ENCODE measurements around the gene CSMD2. TPM values are rescaled to one million over a fixed set of nuclear protein-coding genes. Genes with fewer than 3 reads are reported as not detected.

CSMD2 gene
- total RNA-seq, 2 donors from 2014 or later: 0.62 to 2.8 TPM

- H3K4me3 Mint-ChIP-seq: no peak overlapping the region
- no peak overlapping the region for H3K27ac ChIP-seq (ENCODE audit: low read depth, low read length)
Observed at GRCh38 chr1:33718186-33718585, 446.8 kb downstream of the CSMD2 start.

DNA sequence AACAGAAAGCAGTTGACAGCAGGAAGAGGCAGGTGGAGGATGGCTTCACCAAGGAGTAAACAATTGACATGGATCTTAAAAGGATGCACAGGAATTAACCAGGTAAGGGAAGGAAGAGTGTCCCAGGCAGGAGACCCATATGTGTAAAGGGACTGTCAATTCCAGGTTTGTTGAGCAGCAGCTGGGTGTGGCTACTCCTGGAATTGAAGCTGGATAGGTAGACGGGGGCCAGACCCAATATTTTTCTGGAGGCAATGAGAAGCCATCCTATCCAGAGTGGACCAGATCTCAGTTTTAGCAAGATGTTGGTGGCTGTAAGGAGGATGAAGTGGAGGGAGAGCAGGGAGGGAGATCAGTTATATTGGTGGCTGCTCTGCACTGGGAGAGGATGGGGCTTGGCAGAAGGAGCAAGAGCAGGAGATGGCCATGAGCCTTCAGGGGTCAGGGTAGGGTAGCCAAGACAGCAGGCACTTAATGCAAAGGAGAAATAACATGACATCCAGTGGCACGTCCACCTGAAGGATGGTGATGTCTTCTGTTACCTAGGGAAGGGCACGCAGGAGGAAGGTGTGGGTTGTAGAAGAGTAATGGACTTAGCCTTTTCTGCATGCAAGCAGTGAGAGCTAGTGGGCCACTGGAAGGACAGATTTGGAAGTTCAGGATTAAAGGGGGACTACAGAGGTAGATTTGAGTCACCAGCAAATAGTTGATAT, 447.9 kb downstream of the CSMD2 start:
- no peaks in the 10 kb centered on the region for H3K4me1 Mint-ChIP-seq
- H3K27ac Mint-ChIP-seq: no peak overlapping the region
- 87 to 96% methylated on average over 3 of the region's 3 CpGs for WGBS, 2 experiments (ENCODE audit: insufficient coverage in 1 of 2, insufficient read length in 1 of 2)
- H3K36me3 Mint-ChIP-seq (ENCODE audit: low read depth): no peaks in the 10 kb centered on the region
- peak; percentile 13 for DNase-seq
- Histone ChIP-seq H3K9me3 (ENCODE audit: control insufficient read depth, low read length) (no peaks in the 10 kb centered on the region), H3K4me3 (ENCODE audit: low read length) (no peak overlapping the region), H3K9ac (ENCODE audit: extremely low read depth, low read length, poor library complexity, severe bottlenecking) (no peak overlapping the region), H3K4me1 (ENCODE audit: control insufficient read depth, insufficient read depth, low read length) (no peaks in the 10 kb centered on the region), H3K36me3 (ENCODE audit: control insufficient read depth, insufficient read depth, low read length) (no peaks in the 10 kb centered on the region), H3K27ac (ENCODE audit: low read depth, low read length) (no peak overlapping the region), H3K27me3 (ENCODE audit: control insufficient read depth, insufficient read depth, low read length, poor library complexity, severe bottlenecking) (no peaks in the 10 kb centered on the region)
- peaks cover 3% of the 10 kb centered on the region for H3K27me3 Mint-ChIP-seq (ENCODE audit: insufficient read depth)
- no peak overlapping the region for H3K4me3 Mint-ChIP-seq
- no peak for TF ChIP-seq CTCF (conservative IDR thresholded peaks at IDR 0.05)
- H3K9me3 Mint-ChIP-seq: no peaks in the 10 kb centered on the region

More at GRCh38 chr1:33718186-33718585, 446.8 kb downstream of the CSMD2 start:
- no peak overlapping the region for H3K4me3 ChIP-seq (ENCODE audit: low read length)
- H3K36me3 ChIP-seq (ENCODE audit: control insufficient read depth, insufficient read depth, low read length): no peaks in the 10 kb centered on the region
- no peaks in the 10 kb centered on the region for H3K27me3 ChIP-seq (ENCODE audit: control insufficient read depth, insufficient read depth, low read length, poor library complexity, severe bottlenecking)
- WGBS, 2 experiments (ENCODE audit: insufficient coverage in 1 of 2, insufficient read length in 1 of 2): 96 to 100% methylated on average over 1 to 3 of the region's 3 CpGs
- peak; percentile 10 for DNase-seq
- Mint-ChIP-seq H3K36me3 (ENCODE audit: low read depth) (no peaks in the 10 kb centered on the region), H3K4me1 (no peaks in the 10 kb centered on the region), H3K9me3 (no peaks in the 10 kb centered on the region), H3K27ac (no peak overlapping the region), H3K27me3 (ENCODE audit: insufficient read depth) (peaks cover 3% of the 10 kb centered on the region)
- no peak for TF ChIP-seq CTCF (conservative IDR thresholded peaks at IDR 0.05)
- no peaks in the 10 kb centered on the region for H3K9me3 ChIP-seq (ENCODE audit: control insufficient read depth, low read length)
- H3K4me1 ChIP-seq (ENCODE audit: control insufficient read depth, insufficient read depth, low read length): no peaks in the 10 kb centered on the region
- H3K9ac ChIP-seq (ENCODE audit: extremely low read depth, low read length, poor library complexity, severe bottlenecking): no peak overlapping the region

- WGBS, 2 experiments (ENCODE audit: insufficient coverage in 1 of 2, insufficient read length in 1 of 2): 96% methylated on average over 4 to 7 of the region's 7 CpGs
- no peaks in the 10 kb centered on the region for H3K36me3 Mint-ChIP-seq (ENCODE audit: low read depth)
- H3K4me1 ChIP-seq (ENCODE audit: control insufficient read depth, insufficient read depth, low read length): no peaks in the 10 kb centered on the region
- H3K4me1 Mint-ChIP-seq: no peaks in the 10 kb centered on the region
- no peaks in the 10 kb centered on the region for H3K27me3 ChIP-seq (ENCODE audit: control insufficient read depth, insufficient read depth, low read length, poor library complexity, severe bottlenecking)
- no peak overlapping the region for H3K4me3 Mint-ChIP-seq
- no peak for TF ChIP-seq CTCF (conservative IDR thresholded peaks at IDR 0.05)
- no peak overlapping the region for H3K27ac ChIP-seq (ENCODE audit: low read depth, low read length)
- no peak overlapping the region for H3K4me3 ChIP-seq (ENCODE audit: low read length)
- H3K9me3 Mint-ChIP-seq: no peaks in the 10 kb centered on the region
- no peaks in the 10 kb centered on the region for H3K9me3 ChIP-seq (ENCODE audit: control insufficient read depth, low read length)
- peak; percentile 28 for DNase-seq
- no peaks in the 10 kb centered on the region for H3K36me3 ChIP-seq (ENCODE audit: control insufficient read depth, insufficient read depth, low read length)
- H3K27me3 Mint-ChIP-seq (ENCODE audit: insufficient read depth): peaks cover 3% of the 10 kb centered on the region
- no peak overlapping the region for H3K27ac Mint-ChIP-seq
- H3K9ac ChIP-seq (ENCODE audit: extremely low read depth, low read length, poor library complexity, severe bottlenecking): no peak overlapping the region
Observed at GRCh38 chr1:33715195-33715811, 449.7 kb downstream of the CSMD2 start.
